Measurements from ENCODE around the gene PLCL1. TPM values are rescaled to one million over a fixed set of nuclear protein-coding genes. Genes with fewer than 3 reads are reported as not detected.

The PLCL1 gene
- total RNA-seq, 3 donors from 2014 or later = 6.6 to 11.3 (median 11.1) TPM

DNA sequence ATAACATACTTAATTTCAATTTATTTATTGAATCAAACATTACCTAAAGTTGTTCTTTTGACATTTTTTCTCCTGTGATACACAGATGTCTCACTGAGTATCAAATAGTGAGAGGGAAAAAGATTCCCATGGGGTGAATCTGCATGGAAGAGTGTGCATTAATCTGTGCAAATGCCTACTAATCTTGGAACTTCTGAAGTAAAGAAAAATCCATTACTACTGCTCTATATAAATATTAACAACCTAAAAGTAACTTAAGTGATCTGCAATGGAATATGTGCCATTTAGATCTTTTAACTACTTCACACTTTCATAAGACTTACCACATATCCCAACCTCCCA, 125.5 kb downstream of the PLCL1 start:
- no peaks in the 10 kb centered on the region for H3K9me3 ChIP-seq
- no peaks in the 10 kb centered on the region for H3K4me1 ChIP-seq
- intact Hi-C loops (cut with DNase I; ENCODE audit: low total_unique reads) = no loop called here
- H3K4me3 ChIP-seq = no peak overlapping the region
- no peak overlapping the region for H3K27ac ChIP-seq
- H3K36me3 ChIP-seq = no peaks in the 10 kb centered on the region
- TF ChIP-seq POLR2A (IDR thresholded peaks at IDR 0.05) = no peak
- TF ChIP-seq, protein P1, sequence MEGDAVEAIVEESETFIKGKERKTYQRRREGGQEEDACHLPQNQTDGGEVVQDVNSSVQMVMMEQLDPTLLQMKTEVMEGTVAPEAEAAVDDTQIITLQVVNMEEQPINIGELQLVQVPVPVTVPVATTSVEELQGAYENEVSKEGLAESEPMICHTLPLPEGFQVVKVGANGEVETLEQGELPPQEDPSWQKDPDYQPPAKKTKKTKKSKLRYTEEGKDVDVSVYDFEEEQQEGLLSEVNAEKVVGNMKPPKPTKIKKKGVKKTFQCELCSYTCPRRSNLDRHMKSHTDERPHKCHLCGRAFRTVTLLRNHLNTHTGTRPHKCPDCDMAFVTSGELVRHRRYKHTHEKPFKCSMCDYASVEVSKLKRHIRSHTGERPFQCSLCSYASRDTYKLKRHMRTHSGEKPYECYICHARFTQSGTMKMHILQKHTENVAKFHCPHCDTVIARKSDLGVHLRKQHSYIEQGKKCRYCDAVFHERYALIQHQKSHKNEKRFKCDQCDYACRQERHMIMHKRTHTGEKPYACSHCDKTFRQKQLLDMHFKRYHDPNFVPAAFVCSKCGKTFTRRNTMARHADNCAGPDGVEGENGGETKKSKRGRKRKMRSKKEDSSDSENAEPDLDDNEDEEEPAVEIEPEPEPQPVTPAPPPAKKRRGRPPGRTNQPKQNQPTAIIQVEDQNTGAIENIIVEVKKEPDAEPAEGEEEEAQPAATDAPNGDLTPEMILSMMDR (IDR thresholded peaks at IDR 0.05) = no peak
- no peak for TF ChIP-seq POLR2AphosphoS5 (IDR thresholded peaks at IDR 0.05)
- no peak for DNase-seq (ENCODE audit: low spot score in 2 of 2)
- no peaks in the 10 kb centered on the region for H3K27me3 ChIP-seq

DNA sequence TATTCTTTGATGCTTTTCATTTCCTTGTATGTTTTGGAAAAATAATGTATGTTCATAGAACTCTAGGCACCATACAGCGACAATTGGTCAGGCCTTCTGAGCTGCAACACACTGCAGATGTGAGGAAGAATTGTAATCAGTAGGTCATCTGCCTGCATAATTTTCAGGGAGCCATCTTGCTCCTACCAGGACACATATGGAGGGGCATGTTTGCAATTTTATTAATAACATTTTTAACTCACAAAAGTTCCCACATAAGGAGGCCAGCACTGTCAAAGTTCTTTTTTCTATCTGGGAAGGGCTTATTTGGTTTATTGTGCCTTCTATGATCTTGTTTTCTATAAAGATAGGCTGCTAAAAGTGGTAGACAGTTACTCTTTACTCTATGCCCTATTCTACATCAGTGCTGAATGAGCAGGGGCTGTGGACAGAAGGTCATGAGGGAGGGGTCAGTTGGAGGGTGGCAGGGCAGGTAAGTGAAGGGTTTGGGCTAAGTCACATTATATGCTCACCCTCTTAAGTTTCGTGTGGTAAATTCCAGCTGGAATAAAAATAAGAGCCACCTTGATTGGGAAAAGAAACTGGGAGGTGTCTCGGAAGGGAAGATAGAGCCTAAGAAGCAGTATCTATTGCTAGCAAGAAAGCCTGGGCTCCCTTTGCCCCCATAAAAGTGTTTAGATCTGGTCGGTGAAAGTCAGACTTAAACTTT, 126.3 kb downstream of the PLCL1 start:
- Histone ChIP-seq H3K27ac (no peak overlapping the region), H3K27me3 (no peaks in the 10 kb centered on the region), H3K36me3 (no peaks in the 10 kb centered on the region), H3K4me1 (no peaks in the 10 kb centered on the region), H3K9me3 (no peaks in the 10 kb centered on the region), H3K4me3 (no peak overlapping the region)
- intact Hi-C loops (cut with DNase I; ENCODE audit: low total_unique reads) = no loop called here
- DNase-seq (ENCODE audit: low spot score in 2 of 2) = no peak
- TF ChIP-seq, protein P1 (IDR thresholded peaks at IDR 0.05) = no peak
- TF ChIP-seq POLR2A (IDR thresholded peaks at IDR 0.05) (no peak), POLR2AphosphoS5 (IDR thresholded peaks at IDR 0.05) (no peak)

DNA sequence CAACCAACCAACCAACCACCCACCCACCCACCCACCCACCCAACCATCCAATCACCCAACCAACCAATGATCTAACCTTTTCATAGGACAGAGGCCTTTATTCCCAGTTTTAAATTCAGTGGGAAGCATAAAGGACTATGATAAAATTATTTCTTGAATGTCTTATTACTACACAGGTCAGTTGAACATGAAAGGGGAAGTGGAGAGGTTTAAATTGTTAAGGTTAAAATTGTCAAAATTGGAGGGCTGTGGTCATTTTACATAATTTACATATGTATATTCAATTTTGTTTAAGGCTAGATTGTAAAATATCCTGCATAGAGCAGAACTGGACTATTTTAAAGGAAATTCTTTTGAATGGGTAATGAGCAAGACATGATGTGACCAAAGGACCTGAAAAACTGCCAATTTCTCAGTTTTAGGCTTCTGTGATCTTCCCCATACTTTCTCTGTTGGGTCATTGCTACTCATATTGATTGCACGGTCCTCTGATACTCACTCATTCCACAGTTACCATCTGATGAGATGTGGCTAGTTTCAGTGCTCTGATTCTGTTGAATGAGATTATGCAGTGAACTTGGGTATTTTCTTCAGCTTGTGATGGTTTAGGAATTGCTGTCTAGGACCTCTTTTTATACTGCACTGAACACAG, 127.4 kb downstream of the PLCL1 start:
- no peaks in the 10 kb centered on the region for H3K4me1 ChIP-seq
- TF ChIP-seq POLR2A (IDR thresholded peaks at IDR 0.05) (no peak), POLR2AphosphoS5 (IDR thresholded peaks at IDR 0.05) (no peak)
- TF ChIP-seq, protein P1 (IDR thresholded peaks at IDR 0.05) = no peak
- no peak for DNase-seq (ENCODE audit: low spot score in 2 of 2)
- H3K4me3 ChIP-seq = no peak overlapping the region
- no peaks in the 10 kb centered on the region for H3K27me3 ChIP-seq
- H3K27ac ChIP-seq = no peak overlapping the region
- intact Hi-C loops (cut with DNase I; ENCODE audit: low total_unique reads) = no loop called here
- no peaks in the 10 kb centered on the region for H3K36me3 ChIP-seq
- H3K9me3 ChIP-seq = no peaks in the 10 kb centered on the region

DNA sequence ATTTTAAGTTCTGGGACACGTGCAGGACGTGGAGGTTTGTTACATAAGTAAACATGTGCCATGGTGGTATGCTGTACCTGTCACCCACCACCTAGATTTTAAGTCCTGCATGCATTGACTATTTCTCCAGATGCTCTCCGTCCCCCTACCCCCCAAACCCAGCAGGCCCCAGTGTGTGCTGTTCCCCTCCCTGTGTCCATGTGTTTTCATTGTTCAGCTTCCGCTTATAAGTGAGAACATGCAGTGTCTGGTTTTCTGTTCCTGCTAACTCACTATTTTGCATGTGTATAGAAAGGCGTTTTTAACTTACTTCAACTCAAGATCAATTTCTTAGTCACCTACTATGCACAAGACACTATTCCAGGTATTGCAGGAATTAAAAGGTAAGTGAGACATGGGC, 128.0 kb downstream of the PLCL1 start:
- no peak overlapping the region for H3K4me3 ChIP-seq
- DNase-seq (ENCODE audit: low spot score in 2 of 2) = no peak
- H3K36me3 ChIP-seq = no peaks in the 10 kb centered on the region
- TF ChIP-seq POLR2AphosphoS5 (IDR thresholded peaks at IDR 0.05) (no peak), POLR2A (IDR thresholded peaks at IDR 0.05) (no peak)
- intact Hi-C loops (cut with DNase I; ENCODE audit: low total_unique reads) = no loop called here
- no peaks in the 10 kb centered on the region for H3K27me3 ChIP-seq
- H3K4me1 ChIP-seq = no peaks in the 10 kb centered on the region
- no peak overlapping the region for H3K27ac ChIP-seq
- H3K9me3 ChIP-seq = no peaks in the 10 kb centered on the region

DNA sequence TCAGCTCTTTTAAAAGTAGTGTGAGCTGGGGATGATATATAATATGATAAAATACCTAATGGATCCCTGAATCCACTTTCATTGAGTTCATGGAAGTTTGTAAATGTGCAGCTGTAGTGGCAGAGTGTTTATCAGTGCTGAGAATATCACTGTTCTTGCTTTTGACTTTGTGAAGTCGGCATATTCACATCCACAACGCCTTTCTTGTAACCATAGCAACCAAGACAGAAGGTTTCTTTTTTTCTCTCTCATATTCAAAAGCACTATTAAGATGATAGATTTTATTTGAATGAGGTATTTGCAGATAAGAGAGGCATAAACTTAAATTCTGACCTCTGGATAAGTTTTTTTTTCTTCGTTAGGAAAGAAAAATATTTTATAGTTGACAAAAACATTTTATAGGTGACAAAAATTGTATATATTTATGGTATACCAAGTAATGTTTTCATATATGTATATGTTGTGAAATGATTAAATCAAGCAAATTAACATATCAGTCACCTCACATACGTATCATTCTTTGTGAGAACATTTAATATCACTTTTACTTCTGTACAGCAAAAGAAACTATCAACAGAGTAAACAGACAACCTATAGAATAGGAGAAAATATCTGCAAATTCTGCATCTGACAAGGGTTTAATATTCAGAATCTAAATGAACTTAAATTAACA, 130.0 kb downstream of the PLCL1 start:
- intact Hi-C loops (cut with DNase I; ENCODE audit: low total_unique reads) = no loop called here
- no peak overlapping the region for H3K4me3 ChIP-seq
- TF ChIP-seq, protein P1 (IDR thresholded peaks at IDR 0.05) = no peak
- TF ChIP-seq POLR2A (IDR thresholded peaks at IDR 0.05) (no peak), POLR2AphosphoS5 (IDR thresholded peaks at IDR 0.05) (no peak)
- no peaks in the 10 kb centered on the region for H3K4me1 ChIP-seq
- DNase-seq (ENCODE audit: low spot score in 2 of 2) = no peak
- H3K27me3 ChIP-seq = no peaks in the 10 kb centered on the region
- H3K27ac ChIP-seq = no peak overlapping the region
- H3K36me3 ChIP-seq = no peaks in the 10 kb centered on the region
- no peaks in the 10 kb centered on the region for H3K9me3 ChIP-seq

Data from breast epithelium (tissue), 4 donors.